Measurements from ENCODE around the gene TEX29.

- TF ChIP-seq CTCF (IDR thresholded peaks at IDR 0.05) (no peak), ZFX (IDR thresholded peaks at IDR 0.05; ENCODE audit: borderline replicate concordance) (no peak)
Measured at GRCh38 chr13:111328574-111329410, 8.3 kb downstream of the TEX29 start.
